ENCODE data around the gene LCE6A.

- no peak for TF ChIP-seq CTCF (conservative IDR thresholded peaks at IDR 0.05 in 1 of 2, IDR thresholded peaks at IDR 0.05 in 1 of 2; ENCODE audit: low read depth in 1 of 2, low read length in 2 of 2)
- TF ChIP-seq EZH2 (IDR thresholded peaks at IDR 0.05; ENCODE audit: low read length, missing control alignments), result no peak
Measured at GRCh38 chr1:152876827-152877226, 34.2 kb downstream of the LCE6A start.
